Right renal pelvis (tissue), 4 donors: ENCODE measurements around the gene SLCO6A1. TPM values are rescaled to one million over a fixed set of nuclear protein-coding genes. Genes with fewer than 3 reads are reported as not detected.
"Not testable (repeated sequence)": the region's sequence is repeated elsewhere in the genome, so short reads cannot be mapped to it uniquely, and the experiment has no call there.

ENCODE experiments used
- DNase-seq, 4 donors: peaks; one replicate each; pipeline ENCODE4 v3.0.0-alpha.2; 2013; ENCODE audit warnings: low read depth in 4 of 4, low spot score in 3 of 4, missing footprints in 1 of 4
- polyA plus RNA-seq, 4 donors: library from polyadenylated mRNA; unstranded; fragments of 120-200 nt; gene quantifications; one replicate each; pipeline ENCODE4 v1.2.1, GENCODE V29; 2013; ENCODE audit not compliant: insufficient read length in 4 of 4

The SLCO6A1 gene, protein sequence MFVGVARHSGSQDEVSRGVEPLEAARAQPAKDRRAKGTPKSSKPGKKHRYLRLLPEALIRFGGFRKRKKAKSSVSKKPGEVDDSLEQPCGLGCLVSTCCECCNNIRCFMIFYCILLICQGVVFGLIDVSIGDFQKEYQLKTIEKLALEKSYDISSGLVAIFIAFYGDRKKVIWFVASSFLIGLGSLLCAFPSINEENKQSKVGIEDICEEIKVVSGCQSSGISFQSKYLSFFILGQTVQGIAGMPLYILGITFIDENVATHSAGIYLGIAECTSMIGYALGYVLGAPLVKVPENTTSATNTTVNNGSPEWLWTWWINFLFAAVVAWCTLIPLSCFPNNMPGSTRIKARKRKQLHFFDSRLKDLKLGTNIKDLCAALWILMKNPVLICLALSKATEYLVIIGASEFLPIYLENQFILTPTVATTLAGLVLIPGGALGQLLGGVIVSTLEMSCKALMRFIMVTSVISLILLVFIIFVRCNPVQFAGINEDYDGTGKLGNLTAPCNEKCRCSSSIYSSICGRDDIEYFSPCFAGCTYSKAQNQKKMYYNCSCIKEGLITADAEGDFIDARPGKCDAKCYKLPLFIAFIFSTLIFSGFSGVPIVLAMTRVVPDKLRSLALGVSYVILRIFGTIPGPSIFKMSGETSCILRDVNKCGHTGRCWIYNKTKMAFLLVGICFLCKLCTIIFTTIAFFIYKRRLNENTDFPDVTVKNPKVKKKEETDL
- polyA plus RNA-seq, result not detected

DNA sequence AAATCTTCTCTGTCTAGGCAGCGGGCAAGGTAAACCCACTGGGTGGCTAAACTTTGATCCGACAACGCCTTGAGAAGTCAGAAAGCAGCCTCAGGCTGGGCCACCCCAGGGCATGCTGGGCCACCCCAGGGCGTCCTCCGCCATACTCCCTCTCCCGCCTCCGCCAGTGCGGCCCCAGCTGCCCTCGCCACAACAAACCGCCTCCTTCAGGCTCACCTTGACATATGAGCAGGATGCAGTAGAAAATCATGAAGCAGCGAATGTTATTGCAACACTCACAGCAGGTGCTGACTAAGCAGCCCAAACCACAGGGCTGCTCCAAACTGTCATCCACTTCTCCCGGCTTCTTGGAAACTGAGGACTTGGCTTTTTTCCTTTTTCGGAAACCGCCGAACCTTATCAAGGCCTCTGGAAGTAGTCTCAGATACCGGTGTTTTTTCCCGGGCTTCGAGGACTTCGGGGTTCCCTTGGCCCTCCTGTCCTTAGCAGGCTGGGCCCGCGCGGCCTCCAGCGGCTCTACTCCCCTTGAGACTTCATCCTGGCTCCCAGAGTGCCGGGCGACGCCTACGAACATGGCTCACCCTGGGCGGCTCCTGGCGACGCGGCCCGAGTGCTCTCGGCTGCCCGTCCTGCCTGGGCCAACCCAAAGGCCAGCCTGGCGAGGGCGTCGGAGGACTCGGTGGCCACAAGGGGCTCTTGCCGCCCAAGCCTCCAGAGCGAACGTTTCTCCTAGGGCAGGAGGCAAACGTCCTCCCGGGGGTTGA, at the start of gene SLCO6A1:
SLCO6A1 (minus strand) TSS at position 731 of the 764 bp plus-strand sequence; CDS start at position 574, 157 bp downstream.
- DNase-seq, result no peak

DNA sequence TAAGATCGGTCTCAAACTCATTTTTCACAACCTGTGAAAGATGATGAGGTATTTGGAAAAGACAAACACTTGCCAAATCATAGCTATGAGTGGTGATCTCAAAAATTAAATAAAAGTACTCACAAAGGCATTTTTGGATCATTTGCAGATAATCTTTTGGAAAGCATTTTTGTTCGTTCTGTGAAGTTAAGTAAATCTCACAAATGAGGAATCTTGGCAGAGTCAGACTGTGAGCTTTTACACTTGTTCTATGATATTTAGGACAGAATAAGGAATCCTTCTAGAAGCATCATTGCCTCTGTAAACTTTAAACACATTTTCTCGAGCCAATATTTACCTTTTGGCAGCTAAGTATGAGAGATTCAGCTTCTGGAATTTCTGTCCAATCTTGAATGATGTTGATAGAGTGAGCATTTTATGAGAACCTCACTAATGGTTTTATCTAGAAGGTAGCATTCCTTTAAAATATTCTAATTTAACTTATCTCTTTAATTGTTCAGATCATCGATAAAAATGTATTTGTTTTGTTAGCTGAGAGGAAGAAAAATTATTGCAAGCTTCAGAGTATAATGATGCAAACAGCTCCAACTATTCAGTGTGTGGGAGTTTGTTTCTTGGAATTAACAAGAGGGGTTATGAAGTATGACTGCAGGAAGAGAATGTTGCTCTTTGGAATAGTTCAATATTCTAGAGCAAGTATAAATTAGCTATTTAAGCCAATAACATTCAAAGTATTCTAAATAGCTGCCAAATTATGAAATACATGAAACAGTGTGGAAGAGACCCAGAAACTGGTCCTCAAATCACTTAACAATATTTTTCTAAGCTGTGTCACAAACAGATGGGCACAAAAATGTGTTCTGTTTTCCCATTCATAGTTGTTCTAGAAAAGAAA, 48.6 kb upstream of the SLCO6A1 start:
- DNase-seq, result no peak

DNA sequence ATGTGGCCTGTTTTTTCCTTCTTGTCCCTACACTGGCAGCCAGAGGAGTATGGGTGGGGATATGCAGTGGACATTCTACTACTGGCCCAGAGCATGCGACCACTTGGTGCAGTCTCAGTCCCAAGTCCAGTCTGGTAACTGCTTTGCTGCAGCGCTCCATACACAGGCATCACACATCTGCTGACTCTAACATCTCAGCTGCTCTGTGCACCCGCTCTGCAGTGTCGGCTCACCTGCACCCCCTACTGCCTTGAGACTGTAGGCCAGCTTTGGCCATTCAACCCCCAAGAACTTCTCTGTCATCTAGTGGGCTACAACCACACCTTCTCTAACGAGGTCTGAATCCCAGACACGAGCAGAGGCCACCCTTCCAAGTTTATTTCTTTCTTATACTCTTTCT, 46.4 kb upstream of the SLCO6A1 start:
- no peak for DNase-seq

DNA sequence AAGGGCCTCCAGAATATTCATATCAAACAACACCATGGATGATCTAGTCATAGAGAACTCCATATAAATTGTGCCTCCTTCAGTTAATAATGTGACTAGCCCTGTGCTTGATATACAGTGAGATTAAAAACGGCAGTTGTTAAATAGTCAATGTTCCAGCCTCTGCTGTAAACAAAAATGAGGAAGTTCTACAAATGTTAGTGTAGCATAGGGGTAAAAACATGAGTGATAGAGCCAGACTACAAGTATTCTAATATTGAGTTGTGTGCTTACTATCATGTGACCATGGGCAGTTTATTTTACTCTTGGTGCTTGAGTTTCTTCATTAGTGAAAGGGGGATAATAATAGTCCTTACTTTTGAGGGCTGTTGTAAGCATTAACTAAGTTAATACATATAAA, 43.3 kb upstream of the SLCO6A1 start:
- no peak for DNase-seq

DNA sequence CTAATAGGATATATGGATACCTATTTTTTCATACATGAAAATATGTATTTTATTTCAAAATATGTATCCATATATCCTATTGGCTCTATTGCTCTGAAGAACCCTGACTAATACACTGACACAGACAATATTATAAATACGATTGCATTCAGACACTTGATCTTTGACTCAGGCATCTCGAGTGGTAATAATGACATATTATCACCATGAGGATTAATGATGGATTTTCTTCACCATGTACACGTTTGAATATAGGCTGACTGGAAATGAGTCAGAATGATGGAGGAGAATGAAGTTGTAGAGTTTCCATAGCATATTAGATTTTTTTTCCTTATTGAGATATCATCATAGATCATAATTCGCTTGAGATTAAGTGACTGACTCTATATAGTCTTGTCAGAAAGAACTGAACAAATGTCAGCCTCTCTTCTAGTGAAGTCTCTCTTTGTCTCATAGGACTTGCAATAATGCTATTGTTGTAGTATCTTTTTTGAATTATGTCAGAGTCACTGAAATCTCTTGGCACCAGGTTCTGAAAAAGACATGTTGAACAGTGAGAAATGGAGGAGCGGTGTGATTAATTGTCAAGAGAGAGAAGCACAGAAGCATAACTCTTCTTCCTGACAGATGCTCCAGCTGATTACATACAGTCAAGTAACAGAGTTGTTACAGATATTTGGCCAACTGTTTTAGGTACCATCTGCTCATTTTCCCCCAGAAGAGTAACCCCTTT, 41.4 kb upstream of the SLCO6A1 start:
- DNase-seq, result no peak

DNA sequence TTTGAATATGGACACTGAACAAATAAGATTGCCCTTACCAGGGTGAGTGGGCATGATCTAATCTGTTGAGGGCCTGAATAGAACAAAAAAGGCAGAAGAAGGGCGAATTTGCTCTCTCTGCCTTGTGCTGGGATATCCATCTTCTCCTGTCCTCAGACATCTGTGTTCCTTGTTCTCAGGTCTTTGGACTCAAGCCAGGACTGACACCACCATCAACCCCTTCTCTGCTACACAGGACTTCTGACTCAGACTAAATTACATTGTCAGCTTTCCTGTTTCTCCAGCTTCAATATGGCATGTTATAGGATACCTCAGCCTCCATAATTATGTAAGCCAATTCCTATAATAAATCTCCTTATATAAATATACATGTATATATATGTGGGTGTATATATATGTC, 40.8 kb upstream of the SLCO6A1 start:
- no peak for DNase-seq

DNA sequence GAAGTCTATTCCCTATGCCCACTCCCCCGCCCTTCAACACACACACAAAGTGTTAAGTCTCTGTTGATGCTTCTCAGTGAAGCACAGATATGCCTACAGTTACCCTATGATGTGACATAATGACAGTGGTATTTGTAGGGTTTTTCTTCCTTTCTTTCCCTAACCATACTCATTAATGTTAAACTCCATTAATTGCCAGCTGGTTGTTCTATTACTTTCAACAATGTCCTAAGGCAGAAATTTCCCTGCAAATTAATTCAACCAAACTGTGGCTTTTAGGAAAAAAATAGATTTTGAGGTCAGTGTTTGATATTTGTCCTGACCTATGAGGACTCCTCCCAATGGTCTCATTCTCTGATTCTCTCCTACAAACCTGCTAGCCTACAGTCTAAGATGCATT, 38.2 kb upstream of the SLCO6A1 start:
- no peak for DNase-seq

DNA sequence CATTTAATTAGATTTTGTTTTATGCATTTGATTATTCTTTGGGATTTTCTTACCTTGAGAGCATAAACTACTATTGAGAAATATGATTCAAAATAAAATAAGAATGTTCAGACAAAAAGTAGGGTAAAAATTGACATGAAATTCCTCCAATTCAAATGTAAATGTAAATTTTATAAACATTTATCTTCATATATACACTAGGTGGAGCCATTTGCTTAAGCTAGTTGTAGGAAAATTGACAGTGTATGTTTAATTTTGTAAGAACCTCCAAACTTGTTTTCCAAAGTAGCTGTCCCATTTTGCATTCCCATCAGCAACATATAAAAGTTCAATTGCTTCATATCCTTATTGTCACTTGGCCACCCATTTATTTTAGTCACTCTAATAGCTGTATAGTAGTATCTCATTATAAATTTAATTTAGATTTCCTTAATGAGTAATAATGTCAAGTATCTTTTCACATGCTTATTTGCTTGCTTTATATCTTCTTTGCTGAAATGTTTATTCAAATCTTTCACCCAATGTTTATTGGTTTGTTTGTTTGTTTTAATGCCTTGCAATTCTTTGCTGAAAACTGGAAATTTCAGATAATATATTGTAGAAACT, 37.6 kb upstream of the SLCO6A1 start:
- DNase-seq, result no peak

DNA sequence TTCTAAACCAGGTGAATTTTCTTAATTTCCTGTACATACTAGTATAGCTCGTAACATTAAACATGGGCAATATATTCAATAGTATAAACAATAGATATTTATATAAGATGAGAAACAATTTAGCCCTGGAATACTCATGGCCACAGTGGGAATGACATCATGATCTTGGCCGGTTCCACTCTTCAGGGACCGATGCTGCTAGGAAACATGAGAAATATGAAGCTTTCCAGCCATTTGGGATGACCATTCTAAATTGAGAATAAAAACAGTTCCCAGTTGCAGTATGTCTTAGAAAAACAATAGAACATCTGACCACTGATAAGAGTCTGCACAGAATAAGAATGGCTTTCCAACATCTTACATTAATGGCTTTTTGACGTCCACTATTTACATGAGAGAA, 33.3 kb upstream of the SLCO6A1 start:
- DNase-seq, result no peak

DNA sequence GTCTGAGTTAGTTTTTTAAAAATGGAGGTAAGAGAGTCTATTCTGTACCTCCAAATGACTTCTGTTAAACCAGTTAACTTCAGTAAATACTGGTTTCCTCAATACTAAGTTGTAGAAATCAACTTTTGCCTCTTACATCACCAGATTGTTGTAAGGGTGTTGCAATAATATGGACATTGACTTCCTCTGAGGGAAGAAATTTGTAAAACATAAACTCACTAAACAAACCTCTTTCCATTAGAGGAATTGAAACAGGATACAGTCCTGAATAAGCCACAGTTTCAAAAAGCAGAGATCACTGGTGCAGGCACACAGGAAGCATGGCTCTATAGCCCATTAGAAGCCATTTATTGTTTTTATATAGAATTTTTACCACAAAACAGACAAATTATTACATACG, 32.7 kb upstream of the SLCO6A1 start:
- no peak for DNase-seq

DNA sequence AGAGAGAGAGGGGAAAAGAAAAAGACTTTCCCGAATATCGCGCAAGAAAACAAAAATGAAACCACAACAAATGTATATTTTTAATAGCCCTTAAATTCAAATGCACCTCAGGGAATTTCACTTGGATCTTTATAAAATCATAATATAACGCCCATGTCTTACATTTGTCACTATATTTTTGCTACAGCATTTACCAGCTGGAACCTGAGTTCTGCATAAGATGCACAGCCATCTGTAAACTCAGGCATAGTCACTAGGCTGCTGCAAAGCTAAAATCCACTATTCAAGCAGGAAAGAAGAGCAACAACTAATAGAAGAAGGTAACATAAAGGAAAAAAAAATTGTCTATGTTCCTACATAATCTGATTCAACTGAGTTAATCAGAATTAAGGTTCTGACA, 30.6 kb upstream of the SLCO6A1 start:
- no peak for DNase-seq

DNA sequence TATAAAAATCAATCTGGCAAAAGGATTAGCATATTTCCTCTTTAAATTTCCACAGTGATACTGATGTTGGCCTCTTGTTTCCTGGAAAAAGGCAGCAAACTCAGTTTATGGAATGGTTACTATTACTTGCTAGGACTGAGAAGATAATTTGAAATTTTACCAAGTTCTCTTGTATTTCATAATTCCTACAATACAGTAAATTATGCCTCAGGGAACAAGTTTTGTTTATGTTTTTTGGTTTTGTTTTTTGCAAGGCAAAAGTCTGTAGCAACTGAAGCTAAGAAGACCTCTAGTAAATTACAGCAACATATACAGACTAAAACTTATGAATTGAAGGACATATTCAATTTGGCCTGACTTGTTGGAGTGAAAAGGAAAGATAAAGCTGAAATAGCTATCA, 30.2 kb upstream of the SLCO6A1 start:
- no peak for DNase-seq

DNA sequence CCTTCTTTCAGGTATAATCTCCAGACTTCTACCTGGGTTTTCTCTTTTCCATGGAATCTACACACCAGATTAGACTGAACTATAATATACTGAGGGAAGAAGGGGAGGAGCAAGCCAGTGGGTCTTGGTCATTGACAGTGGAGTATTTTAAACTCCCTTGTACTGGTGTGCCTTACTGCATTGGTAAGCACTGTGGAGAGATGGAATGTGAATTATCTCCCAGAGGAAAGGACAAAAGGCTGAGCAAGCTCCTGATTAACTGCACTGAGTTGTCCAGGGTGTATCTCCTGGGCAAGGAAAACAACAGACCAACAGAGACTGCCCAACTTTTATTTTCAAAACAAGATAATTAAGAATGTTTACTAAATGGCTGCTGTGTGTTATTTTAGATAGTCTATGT, 29.8 kb upstream of the SLCO6A1 start:
- no peak for DNase-seq

DNA sequence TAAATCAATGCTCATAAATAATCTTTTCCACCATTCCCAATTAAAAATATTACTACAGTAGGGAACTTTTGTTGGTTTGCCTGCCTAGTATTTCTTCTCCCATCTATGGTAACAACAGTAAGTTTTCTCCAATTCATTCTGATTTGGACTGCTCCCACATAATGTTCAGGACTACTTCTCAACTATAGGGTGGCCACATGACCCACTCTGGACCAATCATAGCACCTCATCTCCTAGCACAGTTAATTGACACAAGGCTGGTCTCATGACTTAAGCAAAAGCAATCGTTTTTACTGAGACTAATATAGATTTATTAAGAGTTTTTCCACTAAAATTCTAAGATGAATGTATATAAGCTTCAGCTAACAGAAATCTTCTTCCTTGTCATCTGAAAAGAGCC, 28.7 kb upstream of the SLCO6A1 start:
- no peak for DNase-seq

DNA sequence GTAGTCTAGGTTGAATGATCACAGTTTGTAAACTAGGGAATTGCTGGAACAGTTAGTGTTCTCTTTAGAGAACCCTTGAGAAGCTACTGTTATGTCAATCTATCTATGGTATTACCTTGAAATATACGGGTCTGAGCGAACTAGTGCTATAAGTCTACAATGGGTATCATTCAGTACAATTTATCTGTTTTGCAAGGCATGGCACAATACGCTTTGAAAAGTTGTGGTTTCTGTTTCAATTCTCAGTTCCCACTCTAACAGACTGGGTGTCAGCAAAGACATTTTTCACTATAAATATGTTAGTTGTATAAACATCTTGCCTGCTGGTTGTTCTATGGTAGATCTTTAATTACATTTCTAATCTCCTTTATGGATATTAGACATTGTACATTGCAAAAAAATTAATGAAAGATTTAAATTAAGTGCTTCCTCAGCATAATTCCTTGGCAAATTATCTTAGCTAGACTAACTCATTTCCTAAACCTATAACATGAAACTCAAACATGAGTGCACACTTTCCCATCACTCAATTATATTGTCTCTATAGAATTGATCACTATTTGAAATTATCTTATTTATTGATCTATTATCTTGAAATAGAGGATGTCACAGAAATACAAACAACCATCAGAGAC, 24.9 kb upstream of the SLCO6A1 start:
- no peak for DNase-seq

DNA sequence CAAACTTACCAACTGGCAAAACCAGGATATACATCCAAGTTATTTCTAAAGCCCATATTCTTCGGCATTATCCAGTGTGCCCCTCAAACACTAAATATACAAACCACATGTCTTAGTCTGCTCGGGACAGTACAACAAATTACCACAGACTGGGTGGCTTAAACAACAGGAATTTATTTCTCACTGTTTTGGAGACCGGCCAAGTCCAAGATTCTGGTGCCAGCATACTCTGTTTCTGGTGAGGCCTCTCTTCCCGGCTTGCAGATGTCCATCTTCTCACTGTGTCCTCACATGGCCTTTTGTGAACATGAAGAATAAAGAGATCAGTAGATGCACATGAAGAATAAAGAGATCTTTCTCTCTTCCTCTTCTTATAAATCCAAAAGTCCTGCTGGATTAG, 12.9 kb upstream of the SLCO6A1 start:
- DNase-seq, result no peak

DNA sequence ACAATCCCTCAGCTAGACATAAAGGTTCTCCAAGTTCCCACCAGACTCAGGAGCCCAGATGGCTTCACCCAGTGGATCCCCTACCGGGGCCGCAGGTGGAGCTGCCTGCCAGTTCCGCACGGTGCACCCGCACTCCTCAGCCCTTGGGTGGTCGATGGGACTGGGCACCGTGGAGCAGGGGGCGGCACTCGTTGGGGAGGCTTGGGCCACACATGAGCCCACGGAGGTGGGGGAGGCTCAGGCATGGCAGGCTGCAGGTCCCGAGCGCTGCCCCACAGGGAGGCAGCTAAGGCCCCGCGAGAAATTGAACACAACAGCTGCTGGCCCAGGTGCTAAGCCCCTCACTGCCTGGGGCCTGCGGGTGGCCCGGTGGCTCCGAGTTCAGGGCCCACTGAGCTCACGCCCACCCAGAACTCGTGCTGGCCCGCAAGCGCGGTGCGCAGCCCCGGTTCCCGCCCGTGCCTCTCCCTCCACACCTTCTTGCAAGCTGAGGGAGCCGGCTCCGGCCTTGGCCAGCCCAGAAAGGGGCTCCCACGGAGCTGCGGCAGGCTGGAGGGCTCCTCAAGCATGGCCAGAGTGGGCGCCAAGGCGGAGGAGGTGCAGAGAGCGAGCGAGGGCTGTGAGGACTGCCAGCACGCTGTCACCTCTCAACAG, 7.4 kb downstream of the SLCO6A1 start:
- DNase-seq, result not testable (repeated sequence)

DNA sequence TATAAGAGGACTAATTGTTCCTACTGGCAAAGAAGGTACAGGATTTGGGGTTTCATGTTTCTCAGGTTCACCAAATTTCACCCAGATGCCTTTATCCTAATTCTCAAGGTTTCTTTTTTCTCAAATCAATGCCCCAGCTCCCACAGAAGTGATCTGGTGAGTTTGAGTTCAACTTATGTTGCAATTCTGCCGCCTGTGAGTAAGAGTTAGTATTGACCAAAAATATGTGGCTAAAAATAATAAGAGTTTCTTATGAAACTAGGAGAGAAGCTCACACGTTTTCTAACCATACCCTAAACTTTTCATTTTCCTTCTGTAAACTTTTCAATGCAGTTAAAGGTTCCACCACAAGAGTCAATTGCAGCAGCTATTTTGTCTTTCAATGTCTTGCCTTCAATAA, 15.1 kb downstream of the SLCO6A1 start:
- no peak for DNase-seq
